ENCODE data around the gene DGKI. TPM values are rescaled to one million over a fixed set of nuclear protein-coding genes. Genes with fewer than 3 reads are reported as not detected.

DGKI gene
- total RNA-seq, 2 experiments from 2014 or later, result 0.46 TPM; not detected in 1

DNA sequence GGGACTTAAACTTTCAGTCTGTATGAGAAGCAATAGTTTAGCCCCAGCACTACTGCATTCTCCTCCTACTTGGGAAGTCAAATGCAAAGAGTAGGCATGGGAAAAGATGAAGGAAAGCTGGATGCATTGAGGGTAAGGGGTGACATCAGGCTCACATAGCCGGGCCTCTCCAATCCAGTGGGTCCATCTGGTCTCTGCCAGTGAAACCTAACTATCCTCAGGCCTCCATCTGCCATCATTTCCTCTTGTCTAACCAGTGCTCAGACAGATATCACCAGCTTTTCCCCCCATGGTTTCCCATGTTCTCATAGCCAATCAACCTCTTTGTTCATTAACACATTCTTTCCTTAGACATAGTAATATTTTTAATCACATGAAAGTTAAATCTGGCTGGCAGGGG is 118.3 kb downstream of the DGKI start:
- no TSS peak for BruUV-seq (replicated peaks)
- no peaks in the 10 kb centered on the region for H3K79me2 ChIP-seq (ENCODE audit: insufficient read depth, low read depth, low read length)
- H3K4me3 ChIP-seq (ENCODE audit: low read depth, low read length, poor library complexity, severe bottlenecking), result no peak overlapping the region
- H3K9me3 ChIP-seq (ENCODE audit: low read length), result no peaks in the 10 kb centered on the region
- H3K4me1 ChIP-seq (ENCODE audit: insufficient read depth, low read length, poor library complexity, severe bottlenecking), result no peaks in the 10 kb centered on the region
- ChIA-PET POLR2A (interaction anchor here (0.6 kb wide), 1 partner anchor 579 kb away, joined by 3 read pairs; no protein-coding TSS in a partner anchor), CTCF (ENCODE audit: unreplicated experiment) (no interaction called here)
- no peak for DNase-seq (ENCODE audit: low spot score)
- H3K4me2 ChIP-seq (ENCODE audit: low read length), result no peak overlapping the region
- H3K27ac ChIP-seq (ENCODE audit: low read depth, low read length, poor library complexity, severe bottlenecking), result no peak overlapping the region
- no peaks in the 10 kb centered on the region for H3K36me3 ChIP-seq (ENCODE audit: insufficient read depth, low read length)
- TF ChIP-seq CTCF (conservative IDR thresholded peaks at IDR 0.05; ENCODE audit: low read length) (no peak), EZH2phosphoT487 (IDR thresholded peaks at IDR 0.05; ENCODE audit: borderline replicate concordance, low read depth, low read length) (no peak)
- no peak overlapping the region for H2AFZ ChIP-seq (ENCODE audit: low read length)
- no peaks in the 10 kb centered on the region for H4K20me1 ChIP-seq (ENCODE audit: insufficient read depth, low read length)
- H3K9me2 ChIP-seq (ENCODE audit: insufficient read depth, low read length), result no peaks in the 10 kb centered on the region
- intact Hi-C loops (cut with micrococcal nuclease; ENCODE audit: unreplicated experiment), result no loop called here

DNA sequence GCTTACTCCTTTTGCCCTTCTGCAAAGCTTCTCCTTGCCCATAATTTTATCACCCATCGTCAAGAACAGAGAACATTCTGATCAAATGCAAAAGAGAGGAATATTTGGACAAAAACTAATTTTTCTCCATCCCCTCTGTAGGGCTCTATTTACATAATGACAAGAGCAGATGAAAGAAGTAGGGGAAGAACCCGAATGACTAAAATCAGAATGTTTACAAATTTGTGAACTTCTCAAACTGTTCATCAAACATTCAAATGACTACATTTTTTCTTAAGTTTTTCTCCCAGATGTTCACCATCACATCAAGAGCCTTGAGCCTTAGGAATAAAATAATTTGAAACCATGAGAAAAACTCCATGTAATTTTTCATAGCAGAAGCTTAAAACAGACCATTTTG is 119.4 kb downstream of the DGKI start:
- intact Hi-C loops (cut with micrococcal nuclease; ENCODE audit: unreplicated experiment), result no loop called here
- TF ChIP-seq EZH2phosphoT487 (IDR thresholded peaks at IDR 0.05; ENCODE audit: borderline replicate concordance, low read depth, low read length) (no peak), CTCF (conservative IDR thresholded peaks at IDR 0.05; ENCODE audit: low read length) (no peak)
- no TSS peak for BruUV-seq (replicated peaks)
- no peaks in the 10 kb centered on the region for H4K20me1 ChIP-seq (ENCODE audit: insufficient read depth, low read length)
- no peaks in the 10 kb centered on the region for H3K9me2 ChIP-seq (ENCODE audit: insufficient read depth, low read length)
- H3K9me3 ChIP-seq (ENCODE audit: low read length), result no peaks in the 10 kb centered on the region
- no peaks in the 10 kb centered on the region for H3K79me2 ChIP-seq (ENCODE audit: insufficient read depth, low read depth, low read length)
- CTCF ChIA-PET (ENCODE audit: unreplicated experiment), result no interaction called here
- H3K4me1 ChIP-seq (ENCODE audit: insufficient read depth, low read length, poor library complexity, severe bottlenecking), result no peaks in the 10 kb centered on the region
- POLR2A ChIA-PET, result interaction anchor here (0.9 to 1.3 kb wide), 2 partner anchors 19 to 82 kb away, joined by 3 read pairs; no protein-coding TSS in a partner anchor
- no peak overlapping the region for H2AFZ ChIP-seq (ENCODE audit: low read length)
- no peaks in the 10 kb centered on the region for H3K36me3 ChIP-seq (ENCODE audit: insufficient read depth, low read length)
- no peak overlapping the region for H3K4me3 ChIP-seq (ENCODE audit: low read depth, low read length, poor library complexity, severe bottlenecking)
- no peak for DNase-seq (ENCODE audit: low spot score)
- no peak overlapping the region for H3K27ac ChIP-seq (ENCODE audit: low read depth, low read length, poor library complexity, severe bottlenecking)
- no peak overlapping the region for H3K4me2 ChIP-seq (ENCODE audit: low read length)

DNA sequence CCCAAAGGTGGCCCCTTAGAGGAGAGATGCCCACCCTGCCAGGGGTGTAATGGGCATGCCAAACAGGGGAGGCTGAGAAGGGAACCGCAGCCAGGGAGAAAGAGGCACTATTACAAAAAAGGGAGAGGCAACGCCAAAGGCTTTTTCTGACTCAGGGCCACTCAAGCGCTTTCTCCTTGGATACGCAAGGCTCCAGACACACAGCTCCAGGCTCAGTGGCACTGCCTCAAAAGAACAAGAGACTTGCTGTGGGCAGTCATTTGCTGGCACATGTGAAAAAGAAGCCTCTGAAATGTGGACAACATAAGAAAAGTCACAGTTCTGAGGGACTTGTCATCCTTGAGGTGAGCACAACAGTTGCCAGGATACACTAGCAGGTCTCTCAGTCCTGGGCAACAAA is 128.4 kb downstream of the DGKI start:
- H4K20me1 ChIP-seq (ENCODE audit: insufficient read depth, low read length), result no peaks in the 10 kb centered on the region
- POLR2A ChIA-PET, result no interaction called here

More for the DNA sequence above, 128.4 kb downstream of the DGKI start:
- Histone ChIP-seq H3K9me2 (ENCODE audit: insufficient read depth, low read length) (no peaks in the 10 kb centered on the region), H3K4me1 (ENCODE audit: insufficient read depth, low read length, poor library complexity, severe bottlenecking) (no peaks in the 10 kb centered on the region), H2AFZ (ENCODE audit: low read length) (no peak overlapping the region), H3K27ac (ENCODE audit: low read depth, low read length, poor library complexity, severe bottlenecking) (no peak overlapping the region), H3K4me2 (ENCODE audit: low read length) (no peak overlapping the region), H3K36me3 (ENCODE audit: insufficient read depth, low read length) (no peaks in the 10 kb centered on the region), H3K79me2 (ENCODE audit: insufficient read depth, low read depth, low read length) (no peaks in the 10 kb centered on the region), H3K9me3 (ENCODE audit: low read length) (no peaks in the 10 kb centered on the region), H3K4me3 (ENCODE audit: low read depth, low read length, poor library complexity, severe bottlenecking) (no peak overlapping the region)
- TF ChIP-seq CTCF (conservative IDR thresholded peaks at IDR 0.05; ENCODE audit: low read length), result no peak
- TF ChIP-seq EZH2phosphoT487 (IDR thresholded peaks at IDR 0.05; ENCODE audit: borderline replicate concordance, low read depth, low read length), result no peak
- DNase-seq (ENCODE audit: low spot score), result no peak
- CTCF ChIA-PET (ENCODE audit: unreplicated experiment), result no interaction called here
- BruUV-seq (replicated peaks), result no TSS peak
- intact Hi-C loops (cut with micrococcal nuclease; ENCODE audit: unreplicated experiment), result no loop called here
